IMR-90 (cell line): ENCODE data around the gene MARCO. TPM values are rescaled to one million over a fixed set of nuclear protein-coding genes. Genes with fewer than 3 reads are reported as not detected.

ENCODE experiments used
- ATAC-seq: fragments of 200-7000 bp; cut with Tn5 transposase; 2 replicates; pipeline ENCODE4 v1.9.1; 2020; ENCODE audit warnings: low read depth, mild to moderate bottlenecking, moderate library complexity
- BruUV-seq: library from RNA; stranded (reverse); fragments of 400-500 nt; replicated peaks from 2 replicates; lab custom pipeline; 2021; lab: Mats Ljungman, UMichigan
- CTCF ChIA-PET: fragments of 300-600 bp; formaldehyde crosslinking; extraction: SDS; loops from one replicate; lab custom pipeline; 2021; ENCODE audit warnings: antibody characterized with exemption; lab: Yijun Ruan, JAX
- POLR2A ChIA-PET: fragments of 300-600 bp; sonication (Branson Sonifier 250); formaldehyde crosslinking; loops from one replicate; lab custom pipeline; 2022; ENCODE audit warnings: antibody characterized with exemption; ENCODE audit not compliant: unreplicated experiment; lab: Charles Lee
- DNase-seq: peaks from one replicate; pipeline ENCODE4 v3.0.0; 2013
- H2AFZ ChIP-seq: replicated peaks from 2 replicates; pipeline ENCODE3; 2013; ENCODE audit warnings: low read length, mild to moderate bottlenecking; ENCODE audit not compliant: poor library complexity
- H2AK5ac ChIP-seq: 2 replicates; pipeline ENCODE4 v1.6.1; 2013; ENCODE audit warnings: low read depth, low read length, inconsistent platforms
- H2AK9ac ChIP-seq: replicated peaks from 2 replicates; pipeline ENCODE3; 2013; ENCODE audit warnings: mild to moderate bottlenecking, low read depth, low read length, moderate library complexity; ENCODE audit not compliant: poor library complexity
- H2BK120ac ChIP-seq: 2 replicates; pipeline ENCODE4 v1.6.1; 2013; ENCODE audit warnings: low read depth, low read length, inconsistent platforms
- H2BK15ac ChIP-seq: 3 replicates; pipeline ENCODE4 v1.6.1; 2013; ENCODE audit warnings: low read depth, low read length, inconsistent platforms
- H2BK20ac ChIP-seq: 2 replicates; pipeline ENCODE4 v1.6.1; 2013; ENCODE audit warnings: low read depth, mild to moderate bottlenecking, inconsistent platforms, low read length, moderate library complexity
- H2BK5ac ChIP-seq: 2 replicates; pipeline ENCODE4 v1.6.1; 2013; ENCODE audit warnings: mild to moderate bottlenecking, low read depth, low read length, inconsistent platforms; ENCODE audit not compliant: poor library complexity, severe bottlenecking
- H3K14ac ChIP-seq: replicated peaks from 2 replicates; pipeline ENCODE4 v1.6.1; 2013; ENCODE audit warnings: low read depth, low read length, inconsistent platforms
- H3K18ac ChIP-seq: 2 replicates; pipeline ENCODE4 v1.6.1; 2013; ENCODE audit warnings: low read depth, low read length, control low read depth
- H3K23ac ChIP-seq: 2 replicates; pipeline ENCODE4 v1.6.1; 2013; ENCODE audit warnings: low read depth, low read length, inconsistent platforms
- H3K27ac ChIP-seq: 2 replicates; pipeline ENCODE4 v1.5.1; 2013; ENCODE audit warnings: mild to moderate bottlenecking, control low read depth, low read length; ENCODE audit not compliant: insufficient read depth
- H3K27me3 ChIP-seq: 2 replicates; pipeline ENCODE4 v1.6.1; 2013; ENCODE audit warnings: low read length; ENCODE audit not compliant: control insufficient read depth, insufficient read depth
- H3K36me3 ChIP-seq: 2 replicates; pipeline ENCODE4 v1.6.1; 2013; ENCODE audit warnings: low read length, mixed read lengths; ENCODE audit not compliant: control insufficient read depth, insufficient read depth
- H3K4ac ChIP-seq: 2 replicates; pipeline ENCODE4 v1.6.1; 2013; ENCODE audit warnings: low read depth, low read length, inconsistent platforms
- H3K4me1 ChIP-seq: 2 replicates; pipeline ENCODE4 v1.6.1; 2013; ENCODE audit warnings: low read length, mixed read lengths; ENCODE audit not compliant: control insufficient read depth, insufficient read depth
- H3K4me2 ChIP-seq: 2 replicates; pipeline ENCODE4 v1.6.1; 2013; ENCODE audit warnings: low read depth, mild to moderate bottlenecking, control low read depth, low read length, moderate library complexity
- H3K4me3 ChIP-seq: 2 replicates; pipeline ENCODE4 v1.5.1; 2013; ENCODE audit warnings: low read depth, mild to moderate bottlenecking, control low read depth, low read length, moderate library complexity; ENCODE audit not compliant: insufficient read depth
- H3K56ac ChIP-seq: 2 replicates; pipeline ENCODE4 v1.6.1; 2013; ENCODE audit warnings: low read length, inconsistent platforms; ENCODE audit not compliant: insufficient read depth; ENCODE audit errors: extremely low read depth
- H3K79me1 ChIP-seq, 2 experiments: 2 replicates each; pipeline ENCODE4 v1.6.1; 2013; ENCODE audit warnings: low read length in 2 of 2, inconsistent platforms in 1 of 2, low read depth in 1 of 2
- H3K9ac ChIP-seq: 2 replicates; pipeline ENCODE4 v1.6.1; 2013; ENCODE audit warnings: low read depth, low read length, control low read depth
- H3K9me1 ChIP-seq: 2 replicates; pipeline ENCODE4 v1.6.1; 2013; ENCODE audit warnings: low read length, inconsistent platforms; ENCODE audit not compliant: insufficient read depth
- H3K9me3 ChIP-seq: 2 replicates; pipeline ENCODE4 v1.6.1; 2013; ENCODE audit warnings: low read length; ENCODE audit not compliant: control insufficient read depth, insufficient read depth
- H4K20me1 ChIP-seq: 2 replicates; pipeline ENCODE4 v1.6.1; 2013; ENCODE audit warnings: low read length, inconsistent platforms; ENCODE audit not compliant: insufficient read depth
- H4K5ac ChIP-seq: 2 replicates; pipeline ENCODE4 v1.6.1; 2013; ENCODE audit warnings: mild to moderate bottlenecking, low read depth, low read length, control low read depth
- H4K8ac ChIP-seq, 2 experiments: 2 replicates each; pipeline ENCODE4 v1.6.1; 2013; ENCODE audit warnings: low read depth in 2 of 2, low read length in 2 of 2, control low read depth in 1 of 2, inconsistent platforms in 1 of 2
- H4K91ac ChIP-seq: 2 replicates; pipeline ENCODE4 v1.6.1; 2013; ENCODE audit warnings: low read depth, low read length, inconsistent platforms; ENCODE audit not compliant: insufficient read depth
- BHLHE40 ChIP-seq: fragments of 150-350 bp; IDR thresholded peaks from 2 replicates; pipeline ENCODE4 v1.6.1; 2016; ENCODE audit warnings: mild to moderate bottlenecking, low read depth, low read length
- FOS ChIP-seq: fragments of 150-350 bp; IDR thresholded peaks from 2 replicates; pipeline ENCODE4 v1.6.1; 2016; ENCODE audit warnings: low read depth, low read length
- MXI1 ChIP-seq: IDR thresholded peaks from 2 replicates; pipeline ENCODE4 v1.6.1; 2012; ENCODE audit warnings: low read depth, mild to moderate bottlenecking, low read length, moderate library complexity, borderline replicate concordance
- POLR2A ChIP-seq: IDR thresholded peaks from 2 replicates; pipeline ENCODE4 v1.6.1; 2012; ENCODE audit warnings: mild to moderate bottlenecking, low read depth, low read length
- WGBS, 2 experiments: methylation state at CpG; one replicate each; pipeline versions ENCODE4 v1.1.5 to v1.1.7; 2013; ENCODE audit warnings: missing lambda C conversion rate in 2 of 2; ENCODE audit not compliant: insufficient read length in 1 of 2; ENCODE audit errors: extremely low coverage in 2 of 2; 5-methylcytosine and 5-hydroxymethylcytosine counted together
- dilution Hi-C: fragments of 300-500 bp; cut with HindIII; formaldehyde crosslinking; loops from one replicate; pipeline ENCODE4 v1.14.3; 2018; ENCODE audit warnings: low sequenced_read_pairs; ENCODE audit not compliant: unreplicated experiment
- in situ Hi-C: fragments of 300-500 bp; cut with MboI; formaldehyde crosslinking; loops from 3 replicates; pipeline ENCODE4 v1.14.3; 2019; ENCODE audit warnings: low sequenced_read_pairs, inconsistent platforms, mixed read lengths
- intact Hi-C: fragments of 100-400 bp; cut with micrococcal nuclease; formaldehyde crosslinking; loops from 2 replicates; pipeline ENCODE4 v1.10.0; 2022
- polyA plus RNA-seq, 3 experiments: library from polyadenylated mRNA; depleted of rRNA; stranded (reverse); fragments of >200 nt; gene quantifications; 2 replicates each; pipeline ENCODE4 v1.2.3, GENCODE V29; 2012; ENCODE audit warnings: low replicate concordance in 1 of 3
- total RNA-seq: library from RNA; depleted of rRNA; stranded (reverse); fragments of >200 nt; gene quantifications from 2 replicates; pipeline ENCODE4 v1.2.3, GENCODE V29; 2012
- TF ChIP-seq, protein P1 (sequence below): fragments of 150-350 bp; IDR thresholded peaks from 2 replicates; pipeline ENCODE4 v1.6.1; 2017; ENCODE audit warnings: mild to moderate bottlenecking, antibody characterized with exemption, low read length, low read depth

The MARCO gene
- total and polyA plus RNA-seq, 2 of the 4 experiments (the other 2 are of a cell fraction), result not detected

DNA sequence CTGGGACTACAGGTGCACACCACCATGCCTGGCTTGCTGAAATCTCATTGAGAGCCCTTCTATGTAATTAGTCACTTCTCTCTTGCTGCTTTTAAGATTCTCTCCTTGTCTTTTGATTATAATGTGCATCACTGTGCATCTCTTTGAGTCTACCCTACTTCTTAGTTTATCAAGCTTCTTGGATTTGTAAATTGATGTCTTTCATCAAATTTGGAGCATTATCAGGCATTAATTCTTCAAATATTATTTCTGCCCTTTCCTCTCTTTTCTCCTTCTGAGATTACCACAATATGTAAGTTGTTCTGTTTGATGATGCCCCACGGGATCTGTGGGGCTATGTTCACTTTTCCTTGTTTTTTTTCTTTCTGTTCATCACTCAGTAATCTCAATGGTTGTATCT lies 9.0 kb upstream of the MARCO start:
- intact Hi-C loops (no loop called here), in situ Hi-C loops (no loop called here), dilution Hi-C loops (no loop called here)
- Histone ChIP-seq H3K79me1 (no peaks in the 10 kb centered on the region), H2BK15ac (no peak overlapping the region), H3K56ac (no peak overlapping the region), H3K9ac (no peak overlapping the region), H3K4ac (no peak overlapping the region), H3K27me3 (no peaks in the 10 kb centered on the region), H3K9me1 (no peaks in the 10 kb centered on the region), H4K91ac (no peak overlapping the region), H3K27ac (no peak overlapping the region), H2BK120ac (no peak overlapping the region), H3K9me3 (no peaks in the 10 kb centered on the region), H3K18ac (no peak overlapping the region), H4K8ac (no peak overlapping the region), H4K20me1 (no peaks in the 10 kb centered on the region), H2BK20ac (no peak overlapping the region), H3K14ac (no peak overlapping the region), H2AFZ (no peak overlapping the region), H3K23ac (no peak overlapping the region), H3K36me3 (no peaks in the 10 kb centered on the region), H2BK5ac (no peak overlapping the region), H3K4me3 (no peak overlapping the region), H3K4me1 (no peaks in the 10 kb centered on the region), H4K5ac (no peak overlapping the region), H2AK9ac (no peak overlapping the region), H2AK5ac (no peak overlapping the region), H3K4me2 (no peak overlapping the region)
- ChIA-PET CTCF (no interaction called here), POLR2A (no interaction called here)
- no TSS peak for BruUV-seq
- no CpG with 5 or more reads among the region's 1 CpG for WGBS, 2 experiments
- ATAC-seq (no peak), DNase-seq (no peak)
- TF ChIP-seq, protein P1, sequence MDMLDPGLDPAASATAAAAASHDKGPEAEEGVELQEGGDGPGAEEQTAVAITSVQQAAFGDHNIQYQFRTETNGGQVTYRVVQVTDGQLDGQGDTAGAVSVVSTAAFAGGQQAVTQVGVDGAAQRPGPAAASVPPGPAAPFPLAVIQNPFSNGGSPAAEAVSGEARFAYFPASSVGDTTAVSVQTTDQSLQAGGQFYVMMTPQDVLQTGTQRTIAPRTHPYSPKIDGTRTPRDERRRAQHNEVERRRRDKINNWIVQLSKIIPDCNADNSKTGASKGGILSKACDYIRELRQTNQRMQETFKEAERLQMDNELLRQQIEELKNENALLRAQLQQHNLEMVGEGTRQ, result no peak
- TF ChIP-seq BHLHE40, result no peak
- TF ChIP-seq POLR2A, result no peak
- TF ChIP-seq MXI1, result no peak
- TF ChIP-seq FOS, result no peak
